ENCODE results near the gene ADM. TPM values are rescaled to one million over a fixed set of nuclear protein-coding genes. Genes with fewer than 3 reads are reported as not detected.
A peak's percentile ranks its signal among the peaks of the same experiment; 100 is the strongest.

Gene ADM
- polyA plus RNA-seq, 3 donors, result 9.5 to 224 (median 20.0) TPM

- under 1% methylated on average over 54 of the region's 62 CpGs for WGBS (ENCODE audit: insufficient coverage)
- intact Hi-C loops (cut with micrococcal nuclease), result loop anchor here (2.0 to 10.0 kb wide), 8 partner anchors 15 to 843 kb away; partner anchors contain the start of gene ZNF143 (in 1 of the 2)
- peaks cover 0 to 16% (median 2%) of the 10 kb centered on the region in 7 donors for H3K9me3 Mint-ChIP-seq
- Histone ChIP-seq H3K4me3 (replicated peaks in 1 of 3; ENCODE audit: low read depth in 2 of 3, low read length in 3 of 3) (peak overlapping the region; percentile 79 to 97 (median 89)), H3K9me3 (replicated peaks in 1 of 2; ENCODE audit: control insufficient read depth in 1 of 2, insufficient read depth in 1 of 2, low read length in 2 of 2) (no peaks in the 10 kb centered on the region), H2AFZ (ENCODE audit: insufficient read depth, low read depth, low read length, poor library complexity, severe bottlenecking) (peak overlapping the region; percentile 67), H4K20me1 (ENCODE audit: insufficient read depth, low read length) (peaks cover 29% of the 10 kb centered on the region), H3K27me3 (ENCODE audit: control insufficient read depth in 2 of 2, insufficient read depth in 2 of 2, low read length in 2 of 2) (peaks cover 0 to 16% of the 10 kb centered on the region in 2 donors), H3K4me1 (ENCODE audit: control insufficient read depth in 1 of 2, insufficient read depth in 2 of 2, low read length in 2 of 2) (peaks cover 40 to 43% of the 10 kb centered on the region in 2 donors), H3K79me2 (ENCODE audit: insufficient read depth, low read length) (peaks cover 25% of the 10 kb centered on the region), H3K36me3 (replicated peaks in 1 of 2; ENCODE audit: control insufficient read depth in 1 of 2, insufficient read depth in 2 of 2, low read length in 2 of 2) (no peaks in the 10 kb centered on the region), H3K27ac (ENCODE audit: low read depth in 1 of 2, low read length in 2 of 2) (peak overlapping the region in 1 of 2 donors; percentile 52), H3K4me2 (replicated peaks; ENCODE audit: extremely low read depth, low read length, poor library complexity, severe bottlenecking) (peak overlapping the region; percentile 96), H3K9ac (ENCODE audit: insufficient read depth, low read length, poor library complexity, severe bottlenecking) (peak overlapping the region; percentile 97)
- peak overlapping the region; percentile 60 to 90 (median 77) for H3K27ac Mint-ChIP-seq
- peaks cover 16 to 25% (median 23%) of the 10 kb centered on the region in 3 donors for H3K27me3 Mint-ChIP-seq (ENCODE audit: low read depth in 3 of 3)
- H3K4me3 Mint-ChIP-seq, result peak overlapping the region; percentile 96 to 99
- H3K36me3 Mint-ChIP-seq, result peaks cover 0 to 14% of the 10 kb centered on the region in 2 donors
- H3K4me1 Mint-ChIP-seq, result peaks cover 32% of the 10 kb centered on the region
- TF ChIP-seq CTCF (IDR thresholded peaks at IDR 0.05), result peak; percentile 100
- DNase-seq, result peak; percentile 82 to 90 (median 87)
These were observed 2.7 kb downstream of the ADM start for GRCh38 chr11:10307400-10308200.

DNA sequence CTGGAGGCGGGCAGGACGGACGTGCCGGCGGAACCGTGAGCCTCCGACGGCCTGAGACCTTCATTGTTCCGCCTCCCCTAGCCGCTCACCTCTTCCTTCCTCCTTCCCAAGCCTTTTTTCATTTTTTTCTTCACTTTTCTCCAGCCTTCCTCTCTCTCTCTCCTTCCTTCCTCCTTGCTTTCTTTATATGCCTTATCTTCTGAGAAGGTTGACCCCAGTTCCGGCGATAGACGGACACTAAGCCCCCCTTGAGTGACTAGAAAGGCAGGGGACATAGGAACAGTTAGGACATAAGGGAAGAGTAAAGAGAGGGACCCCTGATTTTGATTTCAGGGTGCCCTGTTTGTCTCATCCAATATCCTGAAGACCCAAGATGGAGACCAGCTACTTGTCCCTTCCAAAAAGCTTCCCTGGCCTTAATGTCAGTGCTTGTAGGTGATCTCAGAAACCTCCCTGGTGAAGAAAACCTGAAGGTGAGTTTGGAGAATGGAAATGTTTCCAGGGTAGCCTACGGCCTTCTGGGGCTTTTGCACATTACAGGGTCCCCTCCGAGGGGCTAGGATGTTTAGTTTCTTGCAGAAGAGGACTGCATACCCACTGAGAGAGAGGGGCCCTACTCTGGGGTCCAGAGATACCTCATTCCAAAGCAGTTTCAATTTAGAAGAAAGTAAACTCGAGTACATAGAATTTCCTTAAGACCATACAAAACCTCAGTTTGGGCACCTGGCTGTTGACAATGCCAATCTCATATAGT, 3.5 kb downstream of the ADM start:
- Histone ChIP-seq H2AFZ (ENCODE audit: insufficient read depth, low read depth, low read length, poor library complexity, severe bottlenecking) (peak overlapping the region; percentile 67), H3K9ac (ENCODE audit: insufficient read depth, low read length, poor library complexity, severe bottlenecking) (peak overlapping the region; percentile 97), H3K27ac (ENCODE audit: low read depth in 1 of 2, low read length in 2 of 2) (peak overlapping the region in 1 of 2 donors; percentile 52), H3K9me3 (replicated peaks in 1 of 2; ENCODE audit: control insufficient read depth in 1 of 2, insufficient read depth in 1 of 2, low read length in 2 of 2) (no peaks in the 10 kb centered on the region), H3K4me3 (replicated peaks in 1 of 3; ENCODE audit: low read depth in 2 of 3, low read length in 3 of 3) (peak overlapping the region; percentile 79 to 97 (median 89)), H4K20me1 (ENCODE audit: insufficient read depth, low read length) (peaks cover 29% of the 10 kb centered on the region), H3K27me3 (ENCODE audit: control insufficient read depth in 2 of 2, insufficient read depth in 2 of 2, low read length in 2 of 2) (peaks cover 0 to 16% of the 10 kb centered on the region in 2 donors), H3K36me3 (replicated peaks in 1 of 2; ENCODE audit: control insufficient read depth in 1 of 2, insufficient read depth in 2 of 2, low read length in 2 of 2) (no peaks in the 10 kb centered on the region), H3K79me2 (ENCODE audit: insufficient read depth, low read length) (peaks cover 20% of the 10 kb centered on the region), H3K4me1 (ENCODE audit: control insufficient read depth in 1 of 2, insufficient read depth in 2 of 2, low read length in 2 of 2) (peaks cover 40 to 43% of the 10 kb centered on the region in 2 donors), H3K4me2 (replicated peaks; ENCODE audit: extremely low read depth, low read length, poor library complexity, severe bottlenecking) (peak overlapping the region; percentile 96)
- H3K27ac Mint-ChIP-seq, result peak overlapping the region; percentile 52 to 90 (median 77)
- H3K4me1 Mint-ChIP-seq, result peaks cover 30% of the 10 kb centered on the region
- peak overlapping the region; percentile 96 to 99 for H3K4me3 Mint-ChIP-seq
- H3K36me3 Mint-ChIP-seq, result peaks cover 0 to 13% of the 10 kb centered on the region in 2 donors
- peaks cover 0 to 16% (median 2%) of the 10 kb centered on the region in 7 donors for H3K9me3 Mint-ChIP-seq
- intact Hi-C loops (cut with micrococcal nuclease), result loop anchor here (5.0 to 10.0 kb wide), 6 partner anchors 96 to 844 kb away; partner anchors contain the start of gene ZNF143 (in 1 of the 2)
- 10% methylated on average over 11 of the region's 16 CpGs for WGBS (ENCODE audit: insufficient coverage)
- no peak for TF ChIP-seq CTCF (IDR thresholded peaks at IDR 0.05)
- H3K27me3 Mint-ChIP-seq (ENCODE audit: low read depth in 3 of 3), result peaks cover 16 to 25% (median 23%) of the 10 kb centered on the region in 3 donors
- DNase-seq, result no peak

All from CD14-positive monocyte (primary cell).